NCI-H2227 (cell line): ENCODE data around the gene GRAP2.
"Not testable (repeated sequence)": the region's sequence is repeated elsewhere in the genome, so short reads cannot be mapped to it uniquely, and the experiment has no call there.

Source experiments
- DNase-seq: peaks from one replicate; lab custom pipeline; 2025; ENCODE audit not compliant: unreplicated experiment; lab: John Stamatoyannopoulos, UW

Gene GRAP2

DNA sequence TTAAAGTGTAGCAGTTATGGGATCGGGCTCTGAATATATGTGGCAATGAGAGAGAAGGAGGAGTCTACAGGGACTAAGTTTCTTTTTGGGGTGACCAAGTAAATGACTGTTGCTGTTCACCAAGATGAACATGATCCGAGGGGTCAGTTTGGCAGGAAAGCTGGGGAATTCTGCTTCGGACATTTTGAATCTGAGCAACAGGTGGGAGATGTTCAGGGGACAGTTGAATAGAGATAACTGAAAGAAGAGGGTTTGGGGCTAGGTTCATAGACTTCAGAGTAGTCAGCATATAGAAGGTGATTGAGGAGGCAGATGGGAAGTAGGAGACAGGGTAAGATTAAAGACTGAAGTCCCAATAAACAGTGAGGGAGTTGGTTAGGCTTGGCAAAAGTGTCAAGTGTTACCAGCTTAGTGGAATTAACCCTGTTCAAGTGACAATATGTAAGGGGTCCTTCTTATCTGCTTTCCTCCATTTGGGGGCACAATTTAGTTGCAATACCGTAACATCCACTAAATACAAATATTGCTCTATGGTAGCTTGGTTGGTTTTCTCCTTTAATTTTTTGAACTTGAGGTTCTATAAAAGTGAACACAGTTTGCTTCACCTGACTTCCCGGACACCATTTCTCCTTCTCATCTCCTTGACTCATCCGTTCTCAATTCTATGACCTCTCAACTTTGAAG, 4.4 kb upstream of the GRAP2 start:
- no peak for DNase-seq

DNA sequence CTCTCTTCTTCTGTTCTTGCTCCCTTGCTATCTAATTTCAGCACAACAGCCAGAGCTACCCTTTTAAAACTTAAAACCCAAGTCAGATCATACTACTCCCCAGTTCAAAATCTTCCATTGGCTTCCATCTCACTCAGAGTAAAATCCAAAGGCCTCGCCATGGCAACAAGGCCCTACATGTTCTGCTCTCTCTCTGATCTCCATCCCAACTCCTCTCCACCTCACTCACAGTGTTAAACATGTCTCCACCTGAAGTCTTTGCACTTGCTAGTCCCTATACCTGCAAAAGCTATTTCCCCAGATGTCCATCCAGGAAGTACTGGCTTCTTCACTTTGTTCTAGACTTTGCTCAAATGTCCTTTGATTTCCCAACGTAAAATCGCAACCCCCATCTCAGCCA, 3.0 kb upstream of the GRAP2 start:
- no peak for DNase-seq

DNA sequence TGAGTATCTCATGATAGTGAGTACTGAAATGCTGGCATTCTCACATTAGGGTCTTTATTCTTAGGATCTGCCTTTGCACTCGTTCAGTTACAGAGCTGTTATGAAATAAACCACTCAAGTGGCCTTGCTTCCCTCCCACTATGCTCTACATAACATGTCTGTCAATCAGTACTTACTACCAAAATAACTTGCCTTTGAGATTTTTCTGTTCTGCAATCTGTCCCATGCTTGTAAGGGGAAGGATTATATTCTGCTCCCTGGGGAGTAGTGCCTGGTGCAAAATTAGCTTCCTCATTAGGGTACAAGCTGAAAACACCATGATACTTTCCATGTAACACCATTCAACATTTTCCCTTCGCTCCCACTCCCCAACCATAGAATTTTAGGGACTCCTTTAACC, 1.9 kb upstream of the GRAP2 start:
- DNase-seq: no peak

DNA sequence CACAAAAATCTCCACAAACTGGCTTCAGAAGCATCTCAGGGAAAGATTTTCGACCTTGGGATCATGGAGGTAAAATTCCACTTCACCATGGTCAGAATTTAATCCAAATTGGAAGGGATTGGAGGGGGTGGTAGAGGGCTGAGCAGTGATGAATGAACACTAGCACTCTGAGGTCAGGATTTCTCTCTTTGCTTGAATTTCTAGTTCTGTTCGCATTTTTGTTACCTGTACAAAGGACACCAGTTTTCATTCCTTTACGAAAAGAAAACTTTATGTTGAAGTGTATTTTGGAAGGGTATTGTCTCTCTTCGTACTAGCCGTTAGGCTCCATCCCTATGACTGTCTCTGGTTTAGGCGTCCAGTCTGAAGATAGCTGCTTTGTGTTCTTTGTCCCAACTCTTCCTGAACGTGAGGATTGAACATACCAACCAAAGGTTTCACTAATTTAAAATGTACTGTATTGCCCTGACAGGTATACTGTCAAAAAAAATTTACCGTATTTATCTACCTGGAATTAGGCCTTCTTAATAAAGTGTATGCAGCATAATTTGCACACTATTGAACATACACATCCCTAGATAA, 772 bp downstream of the GRAP2 start:
- no peak for DNase-seq

DNA sequence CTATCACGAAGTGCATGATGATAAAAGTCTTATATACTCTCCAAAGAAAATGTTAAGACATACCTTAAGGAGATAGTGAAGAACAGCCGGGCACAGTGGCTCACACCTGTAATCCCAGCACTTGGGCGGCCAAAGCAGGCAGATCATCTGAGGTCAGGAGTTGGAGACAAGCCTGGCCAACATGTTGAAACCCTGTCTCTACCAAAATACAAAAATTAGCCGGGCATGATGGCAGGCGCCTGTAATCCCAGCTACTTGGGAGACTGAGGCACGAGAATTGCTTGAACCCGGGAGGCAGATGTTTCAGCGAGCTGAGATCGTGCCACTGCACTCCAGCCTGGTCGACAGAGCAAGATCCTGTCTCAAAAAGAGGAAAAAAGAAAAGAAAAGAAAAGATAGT, 3.1 kb downstream of the GRAP2 start:
- DNase-seq: not testable (repeated sequence)

DNA sequence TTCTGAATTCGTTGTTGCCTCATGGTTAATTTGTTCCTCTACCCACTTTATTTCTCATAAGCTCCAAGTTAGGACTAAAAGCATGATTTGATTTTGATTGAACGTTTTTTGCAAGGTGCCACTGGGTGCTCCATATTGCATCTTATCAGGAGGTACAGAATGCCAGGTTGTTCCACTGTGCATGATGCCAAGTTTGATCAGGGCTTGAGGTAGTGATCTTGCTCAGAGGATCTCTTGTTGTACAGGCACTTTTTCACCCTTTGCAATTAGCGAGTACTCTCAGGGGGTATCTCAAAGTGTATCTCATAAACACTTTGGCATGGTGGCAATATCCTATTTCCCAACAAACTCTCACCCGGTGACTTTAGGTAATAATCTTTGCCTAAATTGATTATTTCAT, 4.0 kb downstream of the GRAP2 start:
- DNase-seq: no peak

DNA sequence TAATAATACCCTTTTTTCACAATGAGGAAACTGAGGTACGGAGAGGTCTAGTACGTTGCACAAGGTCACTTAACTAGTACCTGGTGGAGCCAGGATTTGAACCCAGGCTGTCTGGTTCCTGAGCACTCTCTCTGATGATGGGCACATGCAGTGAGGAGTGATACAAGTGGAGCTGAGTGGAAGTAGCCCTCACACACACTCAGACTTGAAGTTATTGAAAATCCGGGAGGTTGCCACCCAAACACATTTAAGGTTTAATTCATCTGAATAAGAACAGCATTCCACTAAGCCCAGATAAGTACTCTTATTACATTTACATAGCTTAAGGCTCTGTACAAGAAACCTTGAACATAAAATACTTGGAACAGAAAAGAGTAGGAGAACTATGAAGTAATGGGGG, 4.8 kb downstream of the GRAP2 start:
- no peak for DNase-seq

DNA sequence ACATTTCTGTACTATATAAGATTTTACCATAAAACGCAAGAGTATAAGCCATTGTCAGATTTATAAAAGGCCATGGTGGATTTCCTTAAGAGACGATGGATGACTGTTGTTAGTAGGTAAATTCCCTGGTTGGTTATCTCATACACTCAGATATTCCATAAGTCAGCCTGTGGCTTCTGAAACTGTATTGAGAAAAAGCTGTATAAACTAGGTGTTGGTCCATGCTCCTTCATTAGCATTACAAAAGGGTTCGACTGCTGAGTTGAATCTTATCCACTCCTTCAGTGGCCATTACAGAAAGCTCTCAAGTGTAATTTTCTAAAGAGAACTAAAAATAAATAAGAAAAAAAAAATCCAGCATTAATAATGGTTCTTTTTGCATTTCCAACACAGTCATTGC, 5.3 kb downstream of the GRAP2 start:
- peak; percentile 26 for DNase-seq

DNA sequence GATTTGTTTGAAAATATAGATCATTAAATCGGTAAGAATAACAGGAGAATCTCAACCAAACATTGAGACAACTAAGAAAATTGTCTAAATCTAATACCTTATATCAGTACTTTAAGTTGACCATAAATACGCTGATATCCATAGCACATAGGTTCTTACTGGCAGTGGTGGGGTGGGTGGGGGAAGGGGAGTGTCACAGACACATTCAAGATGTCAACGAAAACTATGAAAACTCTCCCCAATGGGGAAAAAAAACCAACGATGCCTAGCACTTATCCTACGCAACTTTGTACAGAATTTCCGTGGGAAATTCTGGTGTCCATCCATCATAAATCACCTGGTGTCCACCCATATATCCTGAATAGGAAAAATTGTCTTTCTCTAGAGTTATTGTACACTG, 6.2 kb downstream of the GRAP2 start:
- DNase-seq: no peak

DNA sequence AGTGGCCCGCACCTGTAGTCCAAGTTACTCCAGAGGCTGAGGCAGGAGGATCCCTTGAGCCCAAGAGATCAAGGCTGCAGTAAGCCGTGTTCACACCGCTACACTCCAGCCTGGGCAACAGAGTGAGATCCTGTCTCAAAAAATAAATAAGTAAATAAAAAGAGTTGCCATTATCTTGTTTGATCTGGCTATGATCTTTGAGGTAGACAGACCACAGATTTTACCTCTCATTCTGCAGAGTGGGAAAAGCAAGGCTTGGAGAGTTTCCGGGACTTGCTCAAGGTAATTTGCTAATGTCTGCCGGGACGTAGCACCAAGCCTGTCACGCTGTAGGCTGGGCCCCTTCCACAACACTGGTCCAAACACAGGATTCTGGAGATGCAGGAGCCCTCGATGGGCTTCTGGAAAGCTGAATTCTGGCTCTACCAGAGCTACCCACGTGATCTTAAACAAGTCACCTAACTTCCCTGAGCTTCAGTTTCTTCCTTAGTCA, 6.8 kb downstream of the GRAP2 start:
- DNase-seq: no peak

DNA sequence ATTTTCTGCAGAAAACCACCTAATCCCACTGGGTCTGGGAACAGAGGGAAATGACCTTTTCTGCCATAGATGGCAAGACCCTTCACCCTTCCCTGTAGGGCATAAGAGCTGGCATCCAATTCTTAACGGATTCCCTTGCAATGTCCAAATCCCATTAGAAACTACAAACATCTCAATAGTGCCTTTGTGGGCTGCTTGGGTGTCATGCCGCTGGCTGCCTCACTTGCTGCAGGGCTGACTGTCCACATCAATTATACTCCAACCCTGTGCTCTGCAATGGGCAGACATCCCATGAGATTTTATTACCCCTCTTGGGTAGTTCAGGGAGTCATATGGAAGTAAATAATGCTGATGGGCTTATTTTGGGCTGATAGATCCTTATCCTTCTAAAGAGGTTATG, 7.3 kb downstream of the GRAP2 start:
- DNase-seq: no peak

DNA sequence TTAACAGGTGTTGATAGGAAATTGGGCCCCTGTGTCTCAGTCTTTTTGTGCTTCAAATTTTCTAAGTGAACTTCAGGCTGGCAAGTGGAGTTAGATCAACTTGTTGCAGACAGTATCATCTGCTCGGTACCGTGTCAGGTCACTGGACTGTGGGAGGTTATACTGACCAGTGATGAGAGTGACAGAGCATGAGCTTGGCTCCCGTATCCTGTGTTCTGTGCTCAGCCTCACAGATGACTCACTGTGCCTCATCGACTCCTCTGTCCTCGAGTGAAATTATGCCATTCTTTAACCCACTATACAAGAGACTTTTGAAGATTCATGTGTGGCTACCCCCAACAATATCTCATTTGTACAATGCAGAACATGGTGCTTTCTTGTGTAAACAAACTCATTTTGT, 7.9 kb downstream of the GRAP2 start:
- no peak for DNase-seq

DNA sequence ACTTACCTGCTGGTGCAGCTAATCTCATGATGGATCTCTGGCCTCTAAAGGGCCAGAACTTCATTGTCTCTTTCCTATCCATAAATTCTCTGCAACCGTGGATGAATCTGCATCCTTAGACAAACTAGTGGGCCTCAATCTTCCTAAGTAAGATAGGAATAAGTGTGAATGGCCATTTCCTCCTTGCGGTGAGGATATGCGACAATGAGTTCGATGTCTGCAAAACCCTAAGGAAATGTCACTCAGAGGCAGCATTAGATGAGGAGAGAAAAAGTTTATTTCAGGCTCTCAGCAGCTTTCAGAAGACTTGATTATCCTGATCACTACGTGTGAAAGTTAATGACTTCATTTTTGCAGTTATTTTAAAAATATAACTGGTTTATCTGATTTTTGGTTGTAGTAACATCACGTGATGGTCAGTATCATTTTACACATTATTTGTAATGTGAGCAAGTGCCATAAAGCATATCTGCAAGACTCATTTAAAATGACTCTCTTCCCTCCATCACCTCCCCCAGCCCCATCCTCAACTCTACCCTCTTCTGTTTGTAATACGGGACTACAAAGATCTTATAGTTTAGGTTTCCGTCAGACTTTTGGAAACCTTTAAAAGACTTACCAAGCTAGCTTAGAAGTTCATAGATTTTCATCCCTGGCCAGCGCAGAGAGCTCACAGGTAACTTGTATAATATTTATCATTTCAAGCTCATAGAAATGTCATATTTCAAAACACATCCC, 10.2 kb downstream of the GRAP2 start:
- DNase-seq: no peak

DNA sequence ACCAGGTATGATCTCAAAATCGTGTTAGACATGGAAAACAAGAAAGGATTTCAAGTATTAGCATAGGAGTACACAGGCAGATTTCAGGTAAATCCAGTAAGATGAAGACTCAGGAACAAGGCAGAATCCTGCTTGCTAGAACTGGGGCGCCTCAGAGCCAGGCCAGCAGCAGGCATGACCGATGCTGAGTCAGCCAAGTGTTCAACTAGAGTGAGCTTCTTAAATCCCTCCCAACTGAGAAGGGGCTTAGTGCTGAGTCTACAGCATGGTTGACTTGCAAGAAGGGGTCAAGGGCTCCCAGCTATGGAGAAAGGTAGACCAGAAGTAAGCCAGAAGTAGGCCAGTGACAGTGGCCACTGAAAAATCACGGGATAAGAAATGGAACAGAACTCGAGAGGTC, 12.4 kb downstream of the GRAP2 start:
- DNase-seq: no peak

DNA sequence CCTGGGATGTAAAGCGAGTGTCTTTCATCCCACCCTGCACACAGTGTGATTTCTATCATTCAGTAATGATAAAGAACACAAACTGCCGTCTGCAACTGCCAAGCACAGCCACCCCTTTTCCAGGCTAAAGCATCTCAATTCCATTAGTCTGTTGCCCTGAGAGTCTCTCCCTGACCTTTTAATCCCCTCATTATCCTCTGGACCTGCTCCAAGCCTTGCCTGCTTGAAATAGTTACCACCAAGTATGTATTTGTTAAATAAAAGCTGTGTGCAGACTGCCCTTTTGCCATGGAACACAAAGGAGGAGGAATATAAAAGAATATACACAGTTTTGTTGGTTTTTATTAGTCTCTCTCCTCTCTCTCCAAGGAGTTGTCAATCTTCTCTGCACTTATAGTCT, 13.0 kb downstream of the GRAP2 start:
- peak; percentile 61 for DNase-seq

DNA sequence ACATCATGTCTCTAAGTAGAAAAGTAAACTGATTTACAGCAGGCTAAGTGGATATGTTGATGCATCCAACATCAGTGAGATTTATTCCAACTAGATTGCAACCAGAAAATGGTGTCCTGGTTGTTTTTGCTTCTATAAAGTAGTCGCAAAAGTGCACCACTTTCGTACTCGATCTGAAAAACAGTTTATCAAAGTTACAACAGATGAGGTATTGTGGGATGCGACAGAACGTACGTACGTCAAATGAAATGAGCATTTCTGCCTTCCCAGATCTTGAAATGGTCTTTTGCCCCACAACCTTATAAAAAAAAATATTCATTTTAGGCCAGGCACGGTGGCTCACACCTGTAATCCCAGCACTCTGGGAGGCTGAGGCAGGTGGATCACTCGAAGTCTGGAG, 13.7 kb downstream of the GRAP2 start:
- no peak for DNase-seq

DNA sequence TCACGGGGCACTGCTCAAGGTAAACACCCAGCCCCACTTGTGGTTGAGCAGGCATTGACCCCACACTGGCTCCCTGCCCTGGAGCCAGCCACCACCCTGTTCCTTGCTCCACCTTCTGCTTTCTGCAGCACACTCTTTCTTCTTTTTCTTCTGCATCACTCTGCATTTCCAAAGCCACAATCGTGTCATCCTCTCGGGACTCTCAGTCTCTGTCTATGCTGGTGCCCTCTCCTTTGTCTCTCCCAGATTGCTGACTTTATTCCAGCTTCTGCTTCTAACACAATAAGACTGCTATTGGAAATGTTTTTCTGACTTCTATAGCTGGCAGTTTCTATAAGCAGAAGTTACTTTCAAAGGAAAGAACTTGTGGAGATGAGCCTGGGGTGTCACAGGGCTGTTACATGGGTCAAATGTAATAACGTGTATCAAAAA, 14.4 kb downstream of the GRAP2 start:
- DNase-seq: no peak

DNA sequence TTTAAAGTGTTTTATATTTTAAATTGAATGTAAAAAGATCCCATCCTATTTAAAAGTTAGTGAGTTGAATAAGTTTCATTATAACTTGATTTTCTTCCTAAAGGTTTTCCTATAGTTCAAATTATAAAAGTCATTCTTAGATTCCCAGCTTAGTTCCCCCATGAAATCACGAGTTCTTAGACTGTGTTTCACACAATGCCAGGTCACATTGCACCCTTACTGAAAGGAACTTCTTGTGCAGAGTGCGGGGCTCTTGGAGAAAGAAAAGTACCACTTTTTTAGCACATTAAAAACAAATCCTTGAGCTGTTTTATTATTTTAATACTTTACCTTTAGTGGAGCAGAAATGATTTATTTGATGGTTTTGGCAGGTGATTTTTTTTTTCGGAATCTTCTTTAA, 15.6 kb downstream of the GRAP2 start:
- DNase-seq: no peak

DNA sequence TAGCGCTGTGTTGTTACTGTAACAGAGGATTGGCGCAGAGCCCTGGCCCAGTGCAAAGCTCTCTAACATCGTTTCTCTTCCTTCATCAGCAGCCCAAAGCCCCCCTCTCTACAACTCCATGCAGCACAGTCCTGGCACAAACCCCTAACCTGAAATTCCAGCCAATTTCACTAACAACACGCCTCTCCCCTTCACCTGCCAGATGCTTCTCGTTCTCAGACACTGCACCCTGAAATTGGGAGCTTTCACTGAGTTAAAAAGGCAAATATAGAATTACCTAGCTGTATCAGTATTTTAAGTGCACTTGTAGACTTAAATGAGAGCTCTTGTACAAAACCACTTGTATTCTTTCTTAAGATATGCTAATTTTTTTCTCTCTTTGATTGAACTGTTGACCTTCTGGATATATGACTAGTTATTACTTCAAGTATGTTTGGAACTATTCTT, 16.3 kb downstream of the GRAP2 start:
- peak; percentile 29 for DNase-seq

DNA sequence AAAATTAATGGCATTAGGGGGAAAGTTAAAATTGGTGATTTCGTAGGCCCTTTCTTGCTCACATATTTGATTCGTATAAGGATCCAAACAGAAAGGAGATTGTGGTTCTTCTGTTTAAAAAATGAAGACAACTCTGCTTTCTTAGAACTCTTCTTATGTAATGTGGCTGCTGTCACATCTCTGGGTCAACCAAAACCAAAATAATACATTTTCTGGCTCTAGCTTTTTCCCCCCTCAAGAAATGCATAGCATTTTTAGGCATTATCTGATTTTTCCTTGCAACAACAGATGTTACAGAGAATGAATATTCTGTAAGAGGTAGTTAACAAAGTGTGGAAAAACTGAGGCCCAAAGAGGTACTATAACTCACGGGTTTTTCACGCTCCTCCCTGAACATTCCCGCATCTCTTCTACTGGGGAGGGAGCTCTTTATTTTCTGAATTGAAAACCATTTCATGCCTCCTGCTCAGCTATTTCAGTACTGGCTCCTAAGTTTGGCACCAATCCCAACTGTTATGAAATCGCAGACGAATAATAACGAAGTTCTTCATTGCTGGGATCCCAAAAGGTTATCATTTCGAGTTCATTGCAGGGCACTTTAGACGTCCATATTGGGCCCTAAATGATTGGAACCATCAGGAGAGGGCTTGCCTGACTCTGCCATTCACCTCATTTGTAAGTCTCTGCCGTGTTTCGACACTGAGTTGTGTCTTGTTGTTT, 17.1 kb downstream of the GRAP2 start:
- DNase-seq: peak; percentile 3

DNA sequence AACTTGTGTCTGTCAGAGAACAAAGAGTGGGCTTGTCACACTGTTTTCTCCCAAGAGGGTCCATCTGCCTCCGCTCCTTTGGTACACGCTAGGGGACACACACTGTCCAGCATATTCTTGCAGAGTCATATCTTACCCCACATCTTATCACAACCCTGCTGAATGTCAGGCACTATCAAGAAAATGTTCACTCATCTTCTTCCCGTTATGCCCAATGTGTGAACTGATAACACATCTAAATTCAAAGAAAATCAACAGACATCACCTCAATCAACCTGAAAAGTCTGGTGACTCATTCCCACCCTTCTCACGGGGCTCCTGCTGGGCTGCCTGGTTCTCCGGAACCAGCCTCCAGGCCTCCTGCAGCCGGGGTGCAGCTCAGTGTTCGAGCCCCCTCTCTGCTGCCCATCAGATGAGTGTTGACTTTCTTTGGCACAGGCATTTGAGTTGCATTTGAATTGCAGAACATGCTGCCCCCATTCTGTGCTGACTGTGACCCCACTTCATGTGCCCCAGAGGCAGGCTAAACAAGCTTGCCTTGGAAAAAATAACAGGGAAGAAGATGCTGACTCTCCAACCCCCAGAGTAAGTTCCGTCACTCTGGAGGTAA, 19.4 kb downstream of the GRAP2 start:
- DNase-seq: no peak
